B cell (primary cell): ENCODE measurements around the gene BRD9. TPM values are rescaled to one million over a fixed set of nuclear protein-coding genes. Genes with fewer than 3 reads are reported as not detected.

Source experiments
- ATAC-seq: fragments of 200-7000 bp; cut with Tn5 transposase; one replicate; pipeline ENCODE4 v1.10.0; 2021; ENCODE audit warnings: low read depth, mild to moderate bottlenecking, moderate number of reproducible peaks, moderate library complexity
- CTCF ChIA-PET: fragments of 350-600 bp; sonication (Branson Sonifier 250); formaldehyde crosslinking; loops from one replicate; lab custom pipeline; 2021; ENCODE audit warnings: antibody characterized with exemption, inconsistent platforms; lab: Charles Lee
- POLR2A ChIA-PET: fragments of 350-600 bp; sonication (Branson Sonifier 250); formaldehyde crosslinking; loops from one replicate; lab custom pipeline; 2021; ENCODE audit warnings: antibody characterized with exemption; lab: Charles Lee
- DNase-seq: peaks from one replicate; pipeline ENCODE4 v3.0.0; 2013
- H2AFZ ChIP-seq: 2 replicates; pipeline ENCODE4 v1.6.1; 2012; ENCODE audit warnings: mild to moderate bottlenecking, low read depth, low read length; ENCODE audit not compliant: insufficient read depth, poor library complexity, severe bottlenecking
- H3K27ac ChIP-seq, 2 donors: 1 replicate in 1 of 2; 2 replicates in 1 of 2; pipeline ENCODE4 v1.5.1; 2012 to 2013; ENCODE audit warnings: low read length in 2 of 2, mild to moderate bottlenecking in 2 of 2, moderate library complexity in 1 of 2
- H3K27me3 ChIP-seq, 4 experiments: fragments of 200-600 bp in 1 of 4; sonication (generic) in 1 of 4; replicated peaks in 1 of 4; 1 replicate in 2 of 4; 2 replicates in 2 of 4; pipeline versions ENCODE4 v1.6.1 to v1.7.0; 2013 to 2016; ENCODE audit warnings: low read length in 3 of 4, mild to moderate bottlenecking in 2 of 4, mixed read lengths in 1 of 4, moderate library complexity in 1 of 4; ENCODE audit not compliant: insufficient read depth in 4 of 4, control insufficient read depth in 3 of 4; ENCODE audit errors: control extremely low read depth in 1 of 4
- H3K36me3 ChIP-seq, 2 experiments: replicated peaks in 1 of 2; 1 replicate in 1 of 2; 2 replicates in 1 of 2; pipeline versions ENCODE4 v1.6.1 to v1.7.1; 2013; ENCODE audit warnings: low read length in 1 of 2; ENCODE audit not compliant: insufficient read depth in 2 of 2, control insufficient read depth in 1 of 2; ENCODE audit errors: control extremely low read depth in 1 of 2, extremely low read depth in 1 of 2
- H3K4me1 ChIP-seq, 2 donors: fragments of 200-600 bp in 1 of 2; sonication (generic) in 1 of 2; 1 replicate in 1 of 2; 2 replicates in 1 of 2; pipeline versions ENCODE4 v1.5.1 to v1.6.1; 2013 to 2017; ENCODE audit warnings: low read length in 2 of 2; ENCODE audit not compliant: control insufficient read depth in 2 of 2, insufficient read depth in 2 of 2
- H3K4me2 ChIP-seq: replicated peaks from 2 replicates; pipeline ENCODE3; 2012; ENCODE audit warnings: mild to moderate bottlenecking, low read depth, low read length; ENCODE audit not compliant: poor library complexity, severe bottlenecking
- H3K4me3 ChIP-seq, 5 experiments: fragments of 200-600 bp in 1 of 5; sonication (generic) in 1 of 5; 1 replicate in 3 of 5; 2 replicates in 2 of 5; pipeline versions ENCODE4 v1.5.1 to v1.7.0; 2011 to 2016; ENCODE audit warnings: low read length in 4 of 5, mild to moderate bottlenecking in 4 of 5, low read depth in 2 of 5, control low read depth in 1 of 5, moderate library complexity in 1 of 5; ENCODE audit not compliant: insufficient read depth in 1 of 5; ENCODE audit errors: control extremely low read depth in 1 of 5, extremely low read depth in 1 of 5
- H3K79me2 ChIP-seq: fragments of 200-600 bp; sonication (generic); one replicate; pipeline ENCODE4 v1.6.0; 2016; ENCODE audit warnings: low read length; ENCODE audit not compliant: control insufficient read depth, insufficient read depth
- H3K9ac ChIP-seq: fragments of 200-600 bp; sonication (generic); 2 replicates; pipeline ENCODE4 v1.6.1; 2017; ENCODE audit warnings: mild to moderate bottlenecking, low read length, moderate library complexity
- H3K9me3 ChIP-seq, 3 donors: one replicate each; pipeline versions ENCODE4 v1.6.1 to v1.7.1; 2013; ENCODE audit warnings: low read length in 2 of 3; ENCODE audit not compliant: control insufficient read depth in 2 of 3, insufficient read depth in 1 of 3; ENCODE audit errors: control extremely low read depth in 1 of 3
- H4K20me1 ChIP-seq: 2 replicates; pipeline ENCODE4 v1.6.0; 2012; ENCODE audit warnings: mild to moderate bottlenecking, low read length; ENCODE audit not compliant: insufficient read depth, control insufficient read depth, poor library complexity, severe bottlenecking
- H3K27ac Mint-ChIP-seq: one replicate; pipeline ENCODE4 v1.8.0; 2021; ENCODE audit warnings: mixed read lengths
- H3K27me3 Mint-ChIP-seq: one replicate; pipeline ENCODE4 v1.8.0; 2021; ENCODE audit warnings: mixed read lengths
- H3K4me1 Mint-ChIP-seq: one replicate; pipeline ENCODE4 v1.8.0; 2021; ENCODE audit warnings: mixed read lengths
- H3K4me3 Mint-ChIP-seq: one replicate; pipeline ENCODE4 v1.8.0; 2021; ENCODE audit warnings: mixed read lengths
- H3K9me3 Mint-ChIP-seq: one replicate; pipeline ENCODE4 v1.8.0; 2022; ENCODE audit warnings: mixed read lengths; ENCODE audit not compliant: insufficient read depth
- EZH2 ChIP-seq: IDR thresholded peaks from 2 replicates; pipeline ENCODE4 v1.6.1; 2012; ENCODE audit warnings: borderline replicate concordance, low read depth, mild to moderate bottlenecking, moderate library complexity, low read length; ENCODE audit not compliant: insufficient read depth, poor library complexity, severe bottlenecking
- WGBS: methylation state at CpG from one replicate; pipeline ENCODE4 v1.1.5; 2013; ENCODE audit warnings: missing lambda C conversion rate; ENCODE audit not compliant: insufficient coverage; 5-methylcytosine and 5-hydroxymethylcytosine counted together
- intact Hi-C: fragments of 100-400 bp; cut with micrococcal nuclease; formaldehyde crosslinking; loops from one replicate; pipeline ENCODE4 v1.10.0; 2022
- polyA plus RNA-seq: library from polyadenylated mRNA; depleted of rRNA; stranded (reverse); fragments of >200 nt; gene quantifications from 2 replicates; pipeline ENCODE4 v1.2.3, GENCODE V29; 2012
- total RNA-seq, 2 donors: library from RNA; stranded (reverse); fragments of 120-200 nt in 1 of 2; gene quantifications; 1 replicate in 1 of 2; 2 replicates in 1 of 2; pipeline versions ENCODE4 v1.2.3 to v1.2.4, GENCODE V29; 2013 to 2022
- TF ChIP-seq, protein P1 (sequence below): fragments of 200-600 bp; IDR thresholded peaks from one replicate; pipeline ENCODE4 v1.8.0; 2022; ENCODE audit warnings: antibody characterized with exemption, mild to moderate bottlenecking

BRD9 gene
- total and polyA plus RNA-seq, 2 donors (not counting 1 experiment from before 2014, with no cell fraction given): 28.3 to 68.6 TPM

DNA sequence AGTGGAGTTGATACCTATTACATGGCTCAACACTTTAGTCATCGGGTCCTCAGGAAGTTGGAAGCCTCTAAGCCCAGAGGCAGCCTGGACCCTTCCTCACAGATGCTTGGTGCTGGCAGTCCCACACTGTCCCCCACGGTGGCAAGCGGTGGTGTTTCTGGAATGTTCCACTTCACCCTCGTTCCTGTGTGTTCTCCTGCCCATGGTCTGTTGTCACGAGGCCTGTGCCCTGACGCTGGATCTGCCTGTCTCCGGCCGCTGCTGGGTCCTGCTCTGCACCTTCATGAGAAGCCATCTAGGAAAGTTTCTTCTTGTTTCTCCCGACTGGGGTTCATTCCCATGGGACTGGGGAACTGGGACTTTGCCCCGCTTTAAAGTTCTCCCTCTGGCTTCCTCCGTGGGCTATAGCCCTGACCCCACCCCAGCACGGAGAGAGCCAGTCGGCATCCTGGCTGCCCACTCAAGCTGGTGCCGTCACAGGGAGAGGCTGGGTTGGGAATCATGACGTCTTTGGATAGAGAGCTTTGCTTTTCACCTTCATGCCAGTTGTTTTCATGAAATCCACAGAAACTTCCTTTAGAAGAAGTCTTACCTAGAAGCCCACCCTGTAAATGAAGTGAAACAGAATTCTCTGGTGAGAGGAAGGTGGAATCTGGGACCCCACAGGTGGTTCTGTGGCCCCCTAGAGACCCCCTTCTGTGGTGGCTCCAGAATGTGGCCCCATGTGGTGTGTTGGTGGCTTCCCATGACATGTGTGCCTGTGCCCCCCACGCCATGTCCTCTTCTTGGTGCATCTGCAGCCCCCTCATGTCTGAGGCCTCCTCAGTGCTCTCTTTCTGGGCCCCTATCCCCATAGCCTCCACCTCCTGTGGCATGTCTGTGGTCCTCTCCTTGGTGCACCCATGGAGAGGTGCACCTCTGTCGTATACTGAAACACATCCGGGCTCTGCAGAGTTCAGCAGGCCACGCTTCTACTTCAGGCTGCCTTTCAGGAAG lies 43.8 kb upstream of the BRD9 start:
- Mint-ChIP-seq H3K27me3 (peaks cover 20% of the 10 kb centered on the region), H3K27ac (no peak overlapping the region), H3K4me1 (no peaks in the 10 kb centered on the region), H3K9me3 (no peaks in the 10 kb centered on the region), H3K4me3 (no peak overlapping the region)
- no peak overlapping the region for H3K4me3 ChIP-seq
- H2AFZ ChIP-seq: no peak overlapping the region
- no peak for ATAC-seq
- 89% methylated on average over 18 of the region's 19 CpGs for WGBS
- peaks cover 0 to 7% (median 0%) of the 10 kb centered on the region in 3 donors for H3K9me3 ChIP-seq
- DNase-seq: no peak
- no peaks in the 10 kb centered on the region for H3K79me2 ChIP-seq
- H3K9ac ChIP-seq: no peak overlapping the region
- H3K27me3 ChIP-seq: peaks cover 0 to 3% (median under 1%) of the 10 kb centered on the region in 4 experiments
- H4K20me1 ChIP-seq: no peaks in the 10 kb centered on the region
- intact Hi-C loops: no loop called here
- H3K4me1 ChIP-seq: no peaks in the 10 kb centered on the region
- no peak overlapping the region for H3K4me2 ChIP-seq
- TF ChIP-seq, protein P1, sequence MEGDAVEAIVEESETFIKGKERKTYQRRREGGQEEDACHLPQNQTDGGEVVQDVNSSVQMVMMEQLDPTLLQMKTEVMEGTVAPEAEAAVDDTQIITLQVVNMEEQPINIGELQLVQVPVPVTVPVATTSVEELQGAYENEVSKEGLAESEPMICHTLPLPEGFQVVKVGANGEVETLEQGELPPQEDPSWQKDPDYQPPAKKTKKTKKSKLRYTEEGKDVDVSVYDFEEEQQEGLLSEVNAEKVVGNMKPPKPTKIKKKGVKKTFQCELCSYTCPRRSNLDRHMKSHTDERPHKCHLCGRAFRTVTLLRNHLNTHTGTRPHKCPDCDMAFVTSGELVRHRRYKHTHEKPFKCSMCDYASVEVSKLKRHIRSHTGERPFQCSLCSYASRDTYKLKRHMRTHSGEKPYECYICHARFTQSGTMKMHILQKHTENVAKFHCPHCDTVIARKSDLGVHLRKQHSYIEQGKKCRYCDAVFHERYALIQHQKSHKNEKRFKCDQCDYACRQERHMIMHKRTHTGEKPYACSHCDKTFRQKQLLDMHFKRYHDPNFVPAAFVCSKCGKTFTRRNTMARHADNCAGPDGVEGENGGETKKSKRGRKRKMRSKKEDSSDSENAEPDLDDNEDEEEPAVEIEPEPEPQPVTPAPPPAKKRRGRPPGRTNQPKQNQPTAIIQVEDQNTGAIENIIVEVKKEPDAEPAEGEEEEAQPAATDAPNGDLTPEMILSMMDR: no peak
- TF ChIP-seq EZH2: no peak
- CTCF ChIA-PET: interaction anchor here (1.0 kb wide), 1 partner anchor 204 kb away, joined by 3 read pairs; no protein-coding TSS in a partner anchor
- no peaks in the 10 kb centered on the region for H3K36me3 ChIP-seq
- POLR2A ChIA-PET: no interaction called here
- no peak overlapping the region for H3K27ac ChIP-seq
